Measurements from ENCODE around the gene ADCY9. TPM values are rescaled to one million over a fixed set of nuclear protein-coding genes. Genes with fewer than 3 reads are reported as not detected.
A peak's percentile ranks its signal among the peaks of the same experiment; 100 is the strongest.

ADCY9 gene
- total RNA-seq, 1 donor from 2014 or later = 13.1 TPM

DNA sequence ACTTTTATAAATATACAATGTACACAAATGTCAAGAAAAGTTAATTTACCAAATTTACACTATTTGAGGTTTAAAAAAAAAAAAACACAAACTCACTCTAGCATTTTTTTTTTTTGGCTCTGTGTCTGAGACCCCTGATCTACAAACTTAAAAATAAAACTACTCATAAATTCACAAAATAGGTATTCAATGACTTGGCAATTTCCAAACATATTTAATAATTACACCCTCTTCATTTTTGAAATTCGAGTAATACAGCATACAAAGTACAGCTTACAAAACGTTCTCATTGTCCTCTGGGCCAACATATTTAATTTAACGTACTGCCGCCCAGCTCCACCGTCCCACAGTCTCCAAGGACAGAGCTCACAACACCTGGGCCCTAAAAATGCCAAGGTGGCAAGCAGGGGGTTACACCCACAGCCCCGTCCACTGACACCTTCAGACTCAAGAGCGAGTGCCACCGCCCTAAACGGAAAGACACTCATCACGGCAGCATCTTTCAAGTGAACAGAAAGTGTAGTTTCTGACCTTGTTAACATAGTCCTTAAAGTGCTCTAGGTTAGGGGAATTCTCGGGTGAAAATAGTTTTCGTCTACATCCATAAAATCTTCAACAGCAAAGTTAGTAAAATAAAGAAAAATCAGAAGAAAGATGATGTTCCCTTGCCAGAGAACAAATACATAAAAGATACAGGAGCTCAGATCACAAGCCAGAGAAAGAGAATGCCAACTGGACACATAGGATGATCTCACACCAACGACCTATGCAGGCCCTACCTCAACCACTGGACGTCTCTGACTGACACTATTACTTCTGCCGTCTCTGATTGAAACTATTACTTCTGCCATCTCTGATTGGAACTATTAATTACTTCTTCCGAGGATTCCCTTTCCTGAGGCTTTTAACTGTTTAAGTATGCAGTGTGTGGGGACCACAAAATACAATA lies 4.2 kb downstream of the ADCY9 start:
- Mint-ChIP-seq H3K4me3 (peak overlapping the region; percentile 71), H3K27me3 (ENCODE audit: low read depth) (no peaks in the 10 kb centered on the region), H3K9me3 (no peaks in the 10 kb centered on the region), H3K36me3 (peaks cover 10% of the 10 kb centered on the region), H3K27ac (no peak overlapping the region), H3K4me1 (peaks cover 50% of the 10 kb centered on the region)
- no peak for TF ChIP-seq CTCF (IDR thresholded peaks at IDR 0.05; ENCODE audit: unreplicated experiment)
- DNase-seq (ENCODE audit: low spot score in 2 of 2, unreplicated experiment in 2 of 2) = no peak

DNA sequence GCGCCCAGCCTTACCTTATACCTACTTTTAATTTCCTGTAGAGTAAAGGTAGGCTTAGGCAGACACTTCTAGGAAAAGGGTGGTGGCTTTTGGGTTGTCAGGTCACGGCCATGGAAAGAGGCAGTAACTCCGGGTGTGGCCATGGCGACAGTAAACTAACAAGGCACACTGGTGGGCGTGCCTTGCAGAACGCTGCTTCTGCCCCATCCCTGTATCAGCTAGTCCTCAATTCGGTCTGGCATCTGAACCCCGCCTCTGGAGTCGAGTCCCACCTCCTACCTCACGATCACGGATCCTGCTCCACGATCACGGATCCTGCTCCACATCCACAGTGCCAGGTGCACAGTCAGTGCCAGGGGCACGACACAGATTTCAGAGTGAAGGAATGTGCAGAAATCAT lies 5.6 kb downstream of the ADCY9 start:
- DNase-seq (ENCODE audit: low spot score in 2 of 2, unreplicated experiment in 2 of 2) = no peak
- no peaks in the 10 kb centered on the region for H3K27me3 Mint-ChIP-seq (ENCODE audit: low read depth)
- H3K27ac Mint-ChIP-seq = no peak overlapping the region
- peaks cover 47% of the 10 kb centered on the region for H3K4me1 Mint-ChIP-seq
- peaks cover 10% of the 10 kb centered on the region for H3K36me3 Mint-ChIP-seq
- no peak for TF ChIP-seq CTCF (IDR thresholded peaks at IDR 0.05; ENCODE audit: unreplicated experiment)
- no peak overlapping the region for H3K4me3 Mint-ChIP-seq
- H3K9me3 Mint-ChIP-seq = no peaks in the 10 kb centered on the region

DNA sequence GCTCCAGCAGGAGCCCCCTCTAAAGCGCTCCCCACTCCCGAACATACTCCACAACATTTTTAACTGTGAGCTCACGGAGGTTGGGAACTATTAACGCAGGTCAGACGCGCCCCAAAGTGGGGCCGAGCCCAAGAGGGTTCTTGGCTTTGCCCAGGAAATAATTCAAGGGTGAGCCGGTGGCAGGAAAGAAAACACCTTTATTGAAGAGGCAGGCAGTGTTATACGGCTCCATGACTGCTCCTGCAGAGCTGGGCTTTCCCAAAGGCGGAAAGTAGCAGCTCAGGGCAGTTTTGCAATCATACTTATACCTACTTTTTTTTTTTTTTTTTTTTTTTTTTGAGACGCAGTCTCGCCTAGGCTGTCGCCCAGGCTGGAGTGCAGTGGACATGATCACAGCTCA lies 6.2 kb downstream of the ADCY9 start:
- Mint-ChIP-seq H3K4me3 (no peak overlapping the region), H3K9me3 (no peaks in the 10 kb centered on the region), H3K27me3 (ENCODE audit: low read depth) (no peaks in the 10 kb centered on the region), H3K36me3 (peaks cover 10% of the 10 kb centered on the region), H3K4me1 (peaks cover 47% of the 10 kb centered on the region), H3K27ac (no peak overlapping the region)
- no peak for DNase-seq (ENCODE audit: low spot score in 2 of 2, unreplicated experiment in 2 of 2)
- no peak for TF ChIP-seq CTCF (IDR thresholded peaks at IDR 0.05; ENCODE audit: unreplicated experiment)

DNA sequence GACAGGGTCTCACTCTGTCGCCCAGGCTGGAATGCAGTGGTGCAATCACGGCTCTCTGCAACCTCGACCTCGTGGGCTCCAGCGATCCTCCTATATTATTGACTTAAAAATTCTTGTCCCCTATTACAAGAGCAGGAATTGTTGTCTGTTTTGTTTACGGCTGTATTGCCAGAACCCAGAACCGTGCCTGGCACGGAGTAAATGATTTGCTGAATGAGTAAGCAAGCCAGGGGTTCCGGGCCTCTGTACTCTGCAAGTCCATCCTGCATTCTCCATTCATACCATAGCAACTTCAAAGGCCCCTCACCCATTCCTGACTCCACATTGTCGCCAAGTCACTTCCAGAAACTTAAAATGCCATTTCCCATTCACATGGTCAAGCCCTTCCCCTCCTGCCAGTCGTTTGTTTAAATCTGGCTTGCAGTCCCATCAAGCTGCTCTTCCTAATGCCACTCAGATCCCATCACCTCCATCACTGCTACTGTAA lies 6.9 kb downstream of the ADCY9 start:
- Mint-ChIP-seq H3K4me3 (no peak overlapping the region), H3K9me3 (no peaks in the 10 kb centered on the region), H3K36me3 (peaks cover 11% of the 10 kb centered on the region), H3K27ac (no peak overlapping the region), H3K4me1 (peaks cover 42% of the 10 kb centered on the region), H3K27me3 (ENCODE audit: low read depth) (no peaks in the 10 kb centered on the region)
- no peak for TF ChIP-seq CTCF (IDR thresholded peaks at IDR 0.05; ENCODE audit: unreplicated experiment)
- DNase-seq (ENCODE audit: low spot score in 2 of 2, unreplicated experiment in 2 of 2) = no peak

- peaks cover 8% of the 10 kb centered on the region for H3K9me3 Mint-ChIP-seq
- H3K36me3 Mint-ChIP-seq = peaks cover 13% of the 10 kb centered on the region
- no peaks in the 10 kb centered on the region for H3K27me3 Mint-ChIP-seq (ENCODE audit: low read depth)
- H3K4me1 Mint-ChIP-seq = peaks cover 15% of the 10 kb centered on the region
- no peak overlapping the region for H3K4me3 Mint-ChIP-seq
- H3K27ac Mint-ChIP-seq = no peak overlapping the region
- no peak for TF ChIP-seq CTCF (IDR thresholded peaks at IDR 0.05; ENCODE audit: unreplicated experiment)
- no peak for DNase-seq (ENCODE audit: low spot score in 2 of 2, unreplicated experiment in 2 of 2)
These were observed 9.7 kb downstream of the ADCY9 start for GRCh38 chr16:4106516-4106915.
